A549 (cell line): ENCODE results near the gene POLD4. TPM values are rescaled to one million over a fixed set of nuclear protein-coding genes. Genes with fewer than 3 reads are reported as not detected.
A peak's percentile ranks its signal among the peaks of the same experiment; 100 is the strongest.

Experiments used
- ATAC-seq, 2 experiments: fragments of 200-7000 bp in 1 of 2; fragments of >200 bp in 1 of 2; cut with Nextera tagmentation in 1 of 2; cut with Tn5 transposase in 1 of 2; 3 replicates each; pipeline versions ENCODE4 v1.8.0 to v1.9.1; 2018 to 2020; ENCODE audit warnings: mild to moderate bottlenecking in 1 of 2, moderate library complexity in 1 of 2
- CTCF ChIA-PET: fragments of 300-600 bp; sonication (Branson Sonifier 250); formaldehyde crosslinking; extraction: SDS; loops from one replicate; lab custom pipeline; 2021; ENCODE audit warnings: antibody characterized with exemption, inconsistent platforms; lab: Yijun Ruan, JAX
- POLR2A ChIA-PET: fragments of 350-600 bp; formaldehyde crosslinking; extraction: SDS; loops from one replicate; lab custom pipeline; 2021; ENCODE audit warnings: antibody characterized with exemption, inconsistent platforms; lab: Yijun Ruan, JAX
- DNase-seq, 2 experiments: peaks; one replicate each; pipeline versions ENCODE4 v3.0.0 to v3.0.0-alpha.2; 2011 to 2016; ENCODE audit warnings: low read depth in 1 of 2, low spot score in 1 of 2
- FAIRE-seq: peaks from 2 replicates; lab custom pipeline; 2011; peaks lifted over from hg19 to GRCh38; lab: Jason Lieb, UNC
- H3K27ac ChIP-seq, 2 experiments: fragments of >200 bp; sonication (Bioruptor Twin); formaldehyde crosslinking; 3 replicates each; pipeline ENCODE4 v1.5.1; 2016 to 2017
- H3K4me1 ChIP-seq: fragments of >200 bp; sonication (Bioruptor Twin); formaldehyde crosslinking; 3 replicates; pipeline ENCODE4 v1.6.1; 2016
- H3K4me2 ChIP-seq: fragments of >200 bp; sonication (Bioruptor Twin); formaldehyde crosslinking; 3 replicates; pipeline ENCODE4 v1.6.1; 2016
- H3K4me3 ChIP-seq: fragments of >200 bp; sonication (Bioruptor Twin); formaldehyde crosslinking; 3 replicates; pipeline ENCODE4 v1.5.1; 2016
- H3K9me3 ChIP-seq: fragments of >200 bp; sonication (Bioruptor Twin); formaldehyde crosslinking; 3 replicates; pipeline ENCODE4 v1.6.1; 2016
- ATOH8 ChIP-seq: fragments of 250-450 bp; sonication (Bioruptor Pico); IDR thresholded peaks from 2 replicates; pipeline ENCODE4 v1.5.0; 2020; ENCODE audit warnings: low read depth, mild to moderate bottlenecking, moderate library complexity
- CBX2 ChIP-seq: fragments of 200-600 bp; sonication (generic); IDR thresholded peaks from 2 replicates; pipeline ENCODE4 v1.6.1; 2016; ENCODE audit warnings: low read depth, mild to moderate bottlenecking, borderline replicate concordance
- CBX8 ChIP-seq: fragments of 200-600 bp; sonication (generic); IDR thresholded peaks from 2 replicates; pipeline ENCODE4 v1.6.1; 2016
- CTCF ChIP-seq: fragments of >200 bp; sonication (Bioruptor Twin); formaldehyde crosslinking; IDR thresholded peaks from 3 replicates; pipeline ENCODE4 v1.5.1; 2016
- E2F6 ChIP-seq: IDR thresholded peaks from 2 replicates; pipeline ENCODE4 v1.6.1; 2012; ENCODE audit warnings: low read depth, borderline replicate concordance
- EHMT2 ChIP-seq: fragments of 200-600 bp; sonication (generic); IDR thresholded peaks from 2 replicates; pipeline ENCODE4 v1.6.1; 2016; ENCODE audit warnings: antibody characterized with exemption, low read depth, mild to moderate bottlenecking, moderate library complexity
- ELK1 ChIP-seq: fragments of 150-350 bp; IDR thresholded peaks from 2 replicates; pipeline ENCODE4 v1.6.1; 2014; ENCODE audit warnings: low read depth, mild to moderate bottlenecking, low read length
- FOXS1 ChIP-seq: fragments of 250-450 bp; sonication (Bioruptor Pico); IDR thresholded peaks from 2 replicates; pipeline ENCODE4 v1.5.0; 2020; ENCODE audit warnings: mild to moderate bottlenecking, moderate library complexity
- GATA3 ChIP-seq: IDR thresholded peaks from 2 replicates; pipeline ENCODE4 v1.6.1; 2012; ENCODE audit warnings: borderline replicate concordance
- HES2 ChIP-seq: fragments of >200 bp; sonication (Bioruptor Twin); formaldehyde crosslinking; IDR thresholded peaks from 2 replicates; pipeline ENCODE4 v1.6.1; 2016
- HEYL ChIP-seq: fragments of 250-450 bp; sonication (Bioruptor Pico); IDR thresholded peaks from 2 replicates; pipeline ENCODE4 v1.8.0; 2021; ENCODE audit warnings: mild to moderate bottlenecking, moderate library complexity
- HMGXB4 ChIP-seq: fragments of 250-450 bp; sonication (Bioruptor Pico); IDR thresholded peaks from 2 replicates; pipeline ENCODE4 v1.5.0; 2021; ENCODE audit warnings: mild to moderate bottlenecking, moderate library complexity, borderline replicate concordance
- HOXA7 ChIP-seq: fragments of 250-450 bp; sonication (Bioruptor Pico); IDR thresholded peaks from 2 replicates; pipeline ENCODE4 v1.5.0; 2020; ENCODE audit warnings: mild to moderate bottlenecking, moderate library complexity
- HOXB13 ChIP-seq: fragments of 250-450 bp; sonication (Bioruptor Pico); IDR thresholded peaks from 2 replicates; pipeline ENCODE4 v1.5.0; 2020; ENCODE audit warnings: low read depth, mild to moderate bottlenecking, moderate library complexity
- HOXB5 ChIP-seq: fragments of 250-450 bp; sonication (Bioruptor Pico); IDR thresholded peaks from 2 replicates; pipeline ENCODE4 v1.5.0; 2020; ENCODE audit warnings: mild to moderate bottlenecking, moderate library complexity
- KDM1A ChIP-seq: fragments of 200-600 bp; sonication (generic); IDR thresholded peaks from 2 replicates; pipeline ENCODE4 v1.6.1; 2016; ENCODE audit warnings: low read depth, mild to moderate bottlenecking
- MAFK ChIP-seq: fragments of 450-650 bp; IDR thresholded peaks from 2 replicates; pipeline ENCODE4 v1.6.1; 2014; ENCODE audit not compliant: partially characterized antibody
- NR3C1 ChIP-seq: fragments of >200 bp; sonication (Bioruptor Twin); formaldehyde crosslinking; IDR thresholded peaks from 3 replicates; pipeline ENCODE4 v1.6.1; 2017
- RCOR1 ChIP-seq: fragments of 150-350 bp; IDR thresholded peaks from 2 replicates; pipeline ENCODE4 v1.6.1; 2014; ENCODE audit warnings: antibody characterized with exemption, low read length, low read depth
- SMC3 ChIP-seq: fragments of >200 bp; sonication (Bioruptor Twin); formaldehyde crosslinking; IDR thresholded peaks from 3 replicates; pipeline ENCODE4 v1.6.1; 2018; ENCODE audit warnings: inconsistent platforms
- TP53 ChIP-seq: fragments of 250-450 bp; sonication (Bioruptor Pico); IDR thresholded peaks from 2 replicates; pipeline ENCODE4 v1.5.0; 2021; ENCODE audit warnings: mild to moderate bottlenecking, moderate library complexity
- ZNF302 ChIP-seq: fragments of 250-450 bp; sonication (Bioruptor Pico); IDR thresholded peaks from 2 replicates; pipeline ENCODE4 v1.9.0; 2021; ENCODE audit warnings: inconsistent platforms, mild to moderate bottlenecking, moderate library complexity
- WGBS: methylation state at CpG from one replicate; pipeline ENCODE4 v1.1.6; 2017; ENCODE audit errors: missing lambda C conversion rate; 5-methylcytosine and 5-hydroxymethylcytosine counted together
- polyA plus RNA-seq, 4 experiments: library from polyadenylated mRNA; depleted of rRNA in 3 of 4; stranded (reverse); fragments of >200 nt; fragmentation: RNase III in 1 of 4; extraction: RNeasy Plus Mini Kit Qiagen cat#74134 plus additional on column Dnase treatment in 1 of 4; gene quantifications; 2 replicates in 3 of 4; 3 replicates in 1 of 4; pipeline ENCODE4 v1.2.3, GENCODE V29; 2011 to 2017

POLD4 gene
- polyA plus RNA-seq, 2 of the 4 experiments (the other 2 are of a cell fraction): 140 to 148 TPM

GRCh38 chr11:67365736-67366444 lies 12.5 kb upstream of the POLD4 start:
- 89% methylated on average over 14 of the region's 14 CpGs for WGBS
- Histone ChIP-seq H3K27ac (peak overlapping the region; percentile 95 to 100; a peak in 5 of 6 replicates), H3K4me3 (no peak overlapping the region), H3K9me3 (no peaks in the 10 kb centered on the region), H3K4me2 (peak overlapping the region; percentile 95; the same call in 2 of the 3 replicates), H3K4me1 (peaks cover 80% of the 10 kb centered on the region)
- ChIA-PET CTCF (interaction anchor here (1.4 to 46.2 kb wide), 3 partner anchors 8 to 19 kb away, joined by 8 to 1913 read pairs (median 1913); partner anchors contain the start of genes CLCF1, POLD4, PPP1CA and RAD9A), POLR2A (interaction anchor here (2.0 kb wide), 1 partner anchor 8 kb away, joined by 11 read pairs; the partner anchor contains the start of gene CLCF1)
- DNase-seq: no peak
- no peak for ATAC-seq
- no peak for FAIRE-seq
- TF ChIP-seq HEYL (CRISPR knock-in tag) (no peak), ZNF302 (CRISPR knock-in tag) (no peak), E2F6 (no peak), CBX2 (no peak), KDM1A (no peak), TP53 (no peak), HOXA7 (no peak), NR3C1 (no peak), ELK1 (no peak), CTCF (no peak)
- TF ChIP-seq, all 56 proteins: peak for 0

GRCh38 chr11:67364783-67365722 lies 11.7 kb upstream of the POLD4 start:
- POLR2A ChIA-PET: interaction anchor here (2.0 kb wide), 1 partner anchor 9 kb away, joined by 11 read pairs; the partner anchor contains the start of gene CLCF1
- H3K4me2 ChIP-seq: no peak overlapping the region
- no peak for ATAC-seq
- H3K4me3 ChIP-seq: no peak overlapping the region
- peaks cover 74% of the 10 kb centered on the region for H3K4me1 ChIP-seq
- CTCF ChIA-PET: interaction anchor here (1.4 to 46.2 kb wide), 3 partner anchors 7 to 18 kb away, joined by 8 to 1913 read pairs (median 1913); partner anchors contain the start of genes CLCF1, POLD4, PPP1CA and RAD9A
- no peak for TF ChIP-seq HES2
- TF ChIP-seq FOXS1 (CRISPR knock-in tag): no peak
- no peak for TF ChIP-seq MAFK
- no peak for TF ChIP-seq HOXB13 (CRISPR knock-in tag)
- TF ChIP-seq CBX2: no peak
- no peak for TF ChIP-seq HMGXB4 (CRISPR knock-in tag)
- no peak for TF ChIP-seq GATA3
- no peak for TF ChIP-seq CBX8
- no peak for TF ChIP-seq HOXB5 (CRISPR knock-in tag)
- no peak for TF ChIP-seq CTCF
- TF ChIP-seq EHMT2: no peak
- TF ChIP-seq RCOR1: no peak
- TF ChIP-seq ATOH8 (CRISPR knock-in tag): no peak
- no peak for TF ChIP-seq SMC3
- H3K9me3 ChIP-seq: no peaks in the 10 kb centered on the region
- peak in 1 of 2 experiments; percentile 16 for DNase-seq
- peak overlapping the region in 1 of 2 experiments; percentile 100; a peak in 4 of 6 replicates for H3K27ac ChIP-seq
- WGBS: 93% methylated on average over 24 of the region's 24 CpGs
- no peak for FAIRE-seq
